HG03135 (cell line): Measurements from ENCODE around the gene LRRC42.

Experiments
- ATAC-seq: cut with Tn5 transposase; IDR thresholded peaks from one replicate; pipeline ENCODE4 v1.9.1; 2021; ENCODE audit warnings: mild to moderate bottlenecking, moderate library complexity; ENCODE audit not compliant: unreplicated experiment

LRRC42 gene

GRCh38 chr1:53942127-53942957, 3.8 kb upstream of the LRRC42 start:
- ATAC-seq: no peak

GRCh38 chr1:53943090-53943489, 3.1 kb upstream of the LRRC42 start:
- ATAC-seq: no peak

GRCh38 chr1:53943490-53944043, 2.6 kb upstream of the LRRC42 start:
- no peak for ATAC-seq

- ATAC-seq: no peak
Measured at GRCh38 chr1:53944469-53945182, 1.5 kb upstream of the LRRC42 start.

GRCh38 chr1:53945183-53945432, 1.0 kb upstream of the LRRC42 start:
- ATAC-seq: no peak

- peak; percentile 66 for ATAC-seq
Measured at GRCh38 chr1:53945433-53946251, 508 bp upstream of the LRRC42 start, which contains the start of gene IFT25. TSS of gene IFT25 (minus strand) at chr1:53945699. CDS start at chr1:53940082, 5,617 bp downstream.

- ATAC-seq: no peak
Measured at GRCh38 chr1:53947172-53947907, 1.2 kb downstream of the LRRC42 start.

GRCh38 chr1:53948291-53948690, 2.1 kb downstream of the LRRC42 start:
- no peak for ATAC-seq

GRCh38 chr1:53949023-53949990, 3.2 kb downstream of the LRRC42 start:
- no peak for ATAC-seq

- no peak for ATAC-seq
Measured at GRCh38 chr1:53951697-53952096, 5.5 kb downstream of the LRRC42 start.

GRCh38 chr1:53954128-53954527, 8.0 kb downstream of the LRRC42 start:
- no peak for ATAC-seq

GRCh38 chr1:53956308-53957168, 10.4 kb downstream of the LRRC42 start:
- no peak for ATAC-seq

GRCh38 chr1:53957194-53957818, 11.2 kb downstream of the LRRC42 start:
- ATAC-seq: no peak

GRCh38 chr1:53959664-53960250, 13.6 kb downstream of the LRRC42 start:
- ATAC-seq: no peak

GRCh38 chr1:53962395-53962794, 16.2 kb downstream of the LRRC42 start:
- no peak for ATAC-seq

- no peak for ATAC-seq
Measured at GRCh38 chr1:53963460-53963859, 17.3 kb downstream of the LRRC42 start.

- ATAC-seq: no peak
Measured at GRCh38 chr1:53964109-53964508, 18.0 kb downstream of the LRRC42 start.

- no peak for ATAC-seq
Measured at GRCh38 chr1:53966794-53967193, 20.6 kb downstream of the LRRC42 start.
